Activated naive CD8-positive, alpha-beta T cell (primary cell): ENCODE measurements around the gene SWSAP1.

Experiments
- H3K27ac Mint-ChIP-seq: one replicate; pipeline ENCODE4 v1.8.0; 2021; ENCODE audit warnings: mixed read lengths
- H3K27me3 Mint-ChIP-seq: one replicate; pipeline ENCODE4 v1.8.0; 2021; ENCODE audit warnings: mixed read lengths
- H3K36me3 Mint-ChIP-seq: one replicate; pipeline ENCODE4 v1.8.0; 2021; ENCODE audit warnings: mixed read lengths
- H3K4me1 Mint-ChIP-seq: one replicate; pipeline ENCODE4 v1.8.0; 2021; ENCODE audit warnings: low read depth, mixed read lengths
- H3K4me3 Mint-ChIP-seq: one replicate; pipeline ENCODE4 v1.8.0; 2021; ENCODE audit warnings: mild to moderate bottlenecking, mixed read lengths
- H3K9me3 Mint-ChIP-seq: one replicate; pipeline ENCODE4 v1.8.0; 2021; ENCODE audit warnings: low read depth, mixed read lengths

Gene SWSAP1

GRCh38 chr19:11423791-11424181, 49.3 kb downstream of the SWSAP1 start:
- Mint-ChIP-seq H3K4me1 (peaks cover 38% of the 10 kb centered on the region), H3K4me3 (no peak overlapping the region), H3K27me3 (peaks cover 18% of the 10 kb centered on the region), H3K36me3 (no peaks in the 10 kb centered on the region), H3K27ac (no peak overlapping the region), H3K9me3 (no peaks in the 10 kb centered on the region)
